ENCODE measurements around the gene TMEM200C.

TMEM200C gene

DNA sequence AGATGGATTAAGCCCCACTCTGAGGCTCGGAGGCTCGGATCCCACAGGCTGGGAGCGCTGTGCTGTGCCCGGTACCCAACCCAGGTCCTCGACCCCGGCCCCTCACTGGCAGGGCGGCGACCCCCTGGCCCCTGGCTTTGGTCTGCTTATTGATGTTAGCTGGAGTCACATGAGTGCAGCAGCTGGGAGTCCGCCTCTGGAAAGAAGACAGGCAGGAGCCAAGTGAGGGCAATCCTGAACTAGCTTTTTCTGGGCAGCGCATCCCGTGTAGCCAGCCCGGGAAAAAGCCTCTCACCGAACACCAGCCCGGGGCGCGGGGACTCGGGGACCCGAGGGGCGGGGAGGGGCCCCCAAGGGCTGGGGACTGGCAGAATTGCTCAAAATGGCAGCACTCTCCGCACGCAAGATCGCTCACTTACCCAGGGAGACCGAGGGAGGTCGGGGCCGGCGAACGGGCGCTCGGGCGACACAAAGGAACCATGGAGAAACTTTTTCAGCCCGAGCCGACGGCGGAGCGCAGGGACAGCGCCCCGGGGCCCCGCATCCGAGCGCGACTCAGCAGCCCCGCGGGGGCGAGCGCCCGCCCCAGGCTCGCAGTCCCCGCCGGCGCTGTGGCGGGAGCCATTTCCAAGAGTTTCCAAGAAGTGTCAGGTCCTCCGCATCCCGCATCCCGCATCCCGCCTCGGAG, 567 bp downstream of the TMEM200C start:
- TF ChIP-seq Cebpa-rat (IDR thresholded peaks at IDR 0.05): no peak
- H3K36me3 ChIP-seq: no peaks in the 10 kb centered on the region
- peaks cover 20 to 41% (median 35%) of the 10 kb centered on the region in 11 experiments for H3K9me3 ChIP-seq (replicated peaks in 1 of 11)
- H3K27ac ChIP-seq: no peak overlapping the region
- H3K27me3 ChIP-seq: no peaks in the 10 kb centered on the region
- no peak overlapping the region for H3K4me3 ChIP-seq
- no peaks in the 10 kb centered on the region for H4K20me1 ChIP-seq
- peaks cover 0 to 11% (median 0%) of the 10 kb centered on the region in 10 experiments; a peak in 5 of 20 replicates for H3K4me1 ChIP-seq
- no peak overlapping the region for H3K9ac ChIP-seq
- H3K4me2 ChIP-seq: no peak overlapping the region

- Histone ChIP-seq H3K4me3 (no peak overlapping the region), H3K27me3 (no peaks in the 10 kb centered on the region), H3K4me2 (no peak overlapping the region), H3K27ac (no peak overlapping the region), H3K9ac (no peak overlapping the region), H4K20me1 (no peaks in the 10 kb centered on the region), H3K9me3 (replicated peaks in 1 of 11) (peaks cover 20 to 41% (median 35%) of the 10 kb centered on the region in 11 experiments), H3K4me1 (peaks cover 0 to 11% (median 0%) of the 10 kb centered on the region in 10 experiments; a peak in 5 of 20 replicates), H3K36me3 (no peaks in the 10 kb centered on the region)
- no peak for TF ChIP-seq Cebpa-rat (IDR thresholded peaks at IDR 0.05)
These were observed 1.2 kb downstream of the TMEM200C start for GRCh38 chr18:5893956-5894610.

DNA sequence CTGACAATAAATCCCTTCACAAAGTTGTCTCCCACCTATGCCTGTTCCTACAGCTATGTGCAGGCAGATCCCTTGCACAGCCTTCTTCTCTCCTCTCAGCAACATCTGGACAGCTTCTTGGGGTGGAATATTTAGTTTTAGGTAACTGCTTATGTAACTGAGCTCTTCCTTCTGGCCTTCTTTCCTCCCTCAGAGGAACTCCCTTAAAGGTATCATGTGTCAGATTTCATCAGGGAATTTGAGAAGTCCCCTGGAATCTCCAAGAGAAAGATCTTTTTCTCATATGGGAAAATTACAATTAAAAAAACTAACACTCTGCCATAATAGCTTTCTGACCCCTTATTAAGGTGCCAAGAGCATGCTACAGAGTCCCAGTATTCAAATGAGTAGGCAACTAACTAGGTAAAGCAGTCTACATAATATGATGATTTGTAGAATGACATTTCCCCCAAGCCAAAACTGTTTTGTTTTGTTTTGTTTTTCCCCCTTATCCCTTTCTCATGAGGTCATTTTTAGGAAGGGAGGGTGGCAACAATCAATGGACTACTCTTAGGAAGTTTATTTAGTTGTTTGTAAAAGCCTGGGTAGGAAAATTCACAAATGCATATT, 2.4 kb downstream of the TMEM200C start:
- Histone ChIP-seq H3K27ac (no peak overlapping the region), H3K9ac (no peak overlapping the region), H3K36me3 (no peaks in the 10 kb centered on the region), H3K4me3 (no peak overlapping the region), H3K4me1 (peaks cover 0 to 10% (median 0%) of the 10 kb centered on the region in 10 experiments; a peak in 5 of 20 replicates), H4K20me1 (no peaks in the 10 kb centered on the region), H3K4me2 (no peak overlapping the region), H3K9me3 (replicated peaks in 1 of 11) (peaks cover 20 to 41% (median 35%) of the 10 kb centered on the region in 11 experiments), H3K27me3 (no peaks in the 10 kb centered on the region)
- TF ChIP-seq Cebpa-rat (IDR thresholded peaks at IDR 0.05): no peak

DNA sequence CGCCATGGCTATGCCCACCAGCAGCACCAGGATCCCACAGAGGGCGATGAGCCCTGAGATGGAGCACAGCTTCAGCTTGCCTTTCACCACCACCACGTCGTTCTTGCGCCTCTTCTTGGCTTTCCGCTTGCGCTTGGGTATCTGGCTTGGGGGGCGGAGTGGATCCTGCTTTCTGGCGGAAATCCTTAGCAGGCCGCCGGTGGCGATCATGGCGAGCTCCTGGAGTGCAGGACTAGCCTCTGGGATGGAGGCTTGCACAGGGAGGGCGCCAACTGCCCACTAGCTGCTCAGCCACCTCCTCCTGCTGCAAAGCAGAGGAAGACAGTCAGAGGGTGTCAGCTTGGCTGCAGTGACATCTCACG, 3.5 kb downstream of the TMEM200C start:
- Histone ChIP-seq H3K27ac (no peak overlapping the region), H3K27me3 (no peaks in the 10 kb centered on the region), H3K9ac (no peak overlapping the region), H3K9me3 (replicated peaks in 1 of 11) (peaks cover 20 to 41% (median 35%) of the 10 kb centered on the region in 11 experiments), H3K4me3 (no peak overlapping the region), H3K36me3 (no peaks in the 10 kb centered on the region), H4K20me1 (no peaks in the 10 kb centered on the region), H3K4me2 (no peak overlapping the region), H3K4me1 (no peaks in the 10 kb centered on the region)
- no peak for TF ChIP-seq Cebpa-rat (IDR thresholded peaks at IDR 0.05)

DNA sequence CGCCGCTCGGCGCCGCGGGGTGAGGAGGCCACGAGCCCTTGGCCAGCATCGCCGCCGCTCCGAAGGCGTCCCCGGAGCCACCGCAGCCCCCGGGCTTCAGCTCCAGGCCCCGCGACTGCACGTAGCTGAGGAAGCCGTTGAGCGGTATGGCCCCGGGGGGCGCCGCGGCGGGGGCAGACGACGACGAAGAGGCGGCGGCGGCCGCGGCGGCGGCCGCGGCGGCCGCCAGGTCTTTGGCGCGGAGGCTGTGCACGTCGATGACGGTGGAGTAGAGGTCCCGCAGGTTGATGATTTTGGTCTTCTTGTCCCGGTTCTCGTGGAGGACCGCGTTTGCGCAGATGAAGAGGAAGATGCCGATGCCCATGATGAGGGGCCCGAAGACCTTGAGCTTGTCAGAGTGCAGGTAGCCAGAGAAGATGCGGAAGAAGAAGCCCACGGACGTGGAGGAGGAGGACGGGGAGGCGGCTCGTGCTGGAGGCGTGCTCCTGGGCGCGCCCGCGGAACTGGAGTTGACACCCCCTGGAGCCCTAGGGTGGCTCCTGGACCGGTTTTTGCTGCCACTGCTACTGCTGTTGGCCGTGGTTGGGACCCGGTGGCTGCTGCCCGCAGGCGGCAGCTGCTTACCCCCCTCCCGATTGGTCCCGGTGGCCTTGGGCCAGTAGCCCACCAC, 4.0 kb downstream of the TMEM200C start:
- no peak overlapping the region for H3K4me3 ChIP-seq
- no peaks in the 10 kb centered on the region for H4K20me1 ChIP-seq
- no peak overlapping the region for H3K27ac ChIP-seq
- no peaks in the 10 kb centered on the region for H3K36me3 ChIP-seq
- no peaks in the 10 kb centered on the region for H3K4me1 ChIP-seq
- H3K9ac ChIP-seq: no peak overlapping the region
- TF ChIP-seq Cebpa-rat (IDR thresholded peaks at IDR 0.05): no peak
- peaks cover 20 to 41% (median 35%) of the 10 kb centered on the region in 11 experiments for H3K9me3 ChIP-seq (replicated peaks in 1 of 11)
- H3K27me3 ChIP-seq: no peaks in the 10 kb centered on the region
- H3K4me2 ChIP-seq: no peak overlapping the region

DNA sequence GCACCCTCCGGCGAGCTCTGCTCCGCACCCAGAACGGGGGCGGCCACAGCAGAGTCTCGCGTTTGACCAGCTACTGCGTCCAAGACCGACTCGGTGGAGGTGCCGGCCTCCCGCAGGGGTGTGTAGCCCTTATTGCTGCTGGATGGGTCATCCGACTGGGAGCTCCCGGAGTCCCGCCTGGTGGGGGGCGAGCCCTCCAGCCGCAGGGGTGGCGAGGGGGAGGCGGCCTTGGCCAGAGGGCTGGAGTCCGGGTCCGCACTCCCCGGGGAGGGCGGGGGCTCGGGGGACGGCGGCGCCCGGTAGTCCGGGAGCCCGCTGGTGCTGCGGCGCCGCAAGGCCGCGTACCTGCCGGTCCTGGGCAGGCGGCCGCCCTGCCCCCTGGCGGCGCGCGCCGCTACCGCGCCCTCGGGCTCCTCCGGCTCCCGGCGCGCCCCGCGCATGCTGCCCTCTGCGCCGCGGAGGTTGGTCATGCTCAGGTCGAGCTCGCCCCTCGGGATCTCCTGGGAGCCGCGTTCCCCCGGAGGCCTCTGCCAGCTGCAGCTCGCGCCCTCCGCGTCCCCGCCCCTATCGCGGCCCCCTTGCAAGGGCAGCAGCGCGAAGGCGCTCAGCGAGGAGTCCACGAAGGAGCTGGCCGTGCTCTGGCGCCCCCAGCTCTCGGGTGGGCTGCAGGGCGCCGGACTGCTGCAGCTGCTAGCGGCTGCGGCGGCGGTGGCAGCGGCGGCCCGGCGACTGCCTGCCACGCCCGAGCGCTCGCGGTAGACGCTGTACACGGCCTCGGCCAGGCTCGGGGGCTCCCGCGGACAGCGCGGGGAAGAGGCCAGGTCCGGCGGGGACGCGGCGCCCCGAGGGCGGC, 4.8 kb downstream of the TMEM200C start:
- Histone ChIP-seq H3K27ac (no peak overlapping the region), H3K27me3 (no peaks in the 10 kb centered on the region), H3K4me1 (no peaks in the 10 kb centered on the region), H3K9me3 (replicated peaks in 1 of 11) (peaks cover 20 to 34% (median 30%) of the 10 kb centered on the region in 11 experiments), H3K4me3 (no peak overlapping the region), H3K36me3 (no peaks in the 10 kb centered on the region), H3K4me2 (no peak overlapping the region), H4K20me1 (no peaks in the 10 kb centered on the region), H3K9ac (no peak overlapping the region)
- TF ChIP-seq Cebpa-rat (IDR thresholded peaks at IDR 0.05): no peak

GRCh38 chr18:5885361-5885760, 10.0 kb downstream of the TMEM200C start:
- no peak overlapping the region for H3K4me2 ChIP-seq
- no peak for TF ChIP-seq Cebpa-rat (IDR thresholded peaks at IDR 0.05)

DNA sequence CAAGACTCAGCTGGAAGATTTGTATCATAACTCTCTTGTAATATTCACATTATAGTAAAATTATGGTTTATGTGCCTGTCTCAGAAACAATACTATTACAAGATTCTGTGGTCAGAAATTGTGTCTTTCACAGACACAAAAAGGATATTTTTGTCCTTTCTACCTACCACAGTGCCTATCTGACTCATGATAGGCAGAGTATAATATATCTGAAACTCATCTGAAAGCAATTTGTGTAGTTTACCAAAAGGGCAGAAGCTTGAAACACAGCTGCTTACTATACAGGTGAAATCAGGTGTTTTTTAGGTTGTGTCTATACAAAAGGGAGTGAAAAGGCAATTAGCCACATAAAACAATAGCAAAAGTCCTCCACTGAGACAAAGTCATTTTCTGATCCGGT, 10.9 kb downstream of the TMEM200C start:
- TF ChIP-seq Cebpa-rat (IDR thresholded peaks at IDR 0.05): no peak
- H3K4me1 ChIP-seq: no peaks in the 10 kb centered on the region

More at GRCh38 chr18:5885361-5885760, 10.0 kb downstream of the TMEM200C start:
- Histone ChIP-seq H3K27ac (no peak overlapping the region), H3K4me3 (no peak overlapping the region), H3K27me3 (no peaks in the 10 kb centered on the region), H3K9ac (no peak overlapping the region), H4K20me1 (no peaks in the 10 kb centered on the region), H3K36me3 (no peaks in the 10 kb centered on the region), H3K9me3 (replicated peaks in 1 of 11) (peaks cover 0 to 5% (median 3%) of the 10 kb centered on the region in 11 experiments; a peak in 10 of 22 replicates), H3K4me1 (no peaks in the 10 kb centered on the region)

More for the DNA sequence above, 10.9 kb downstream of the TMEM200C start:
- H3K27me3 ChIP-seq: no peaks in the 10 kb centered on the region
- no peak overlapping the region for H3K4me3 ChIP-seq
- no peak overlapping the region for H3K4me2 ChIP-seq
- H3K9me3 ChIP-seq (replicated peaks in 1 of 11): no peaks in the 10 kb centered on the region
- H4K20me1 ChIP-seq: no peaks in the 10 kb centered on the region
- H3K36me3 ChIP-seq: no peaks in the 10 kb centered on the region
- no peak overlapping the region for H3K9ac ChIP-seq
- H3K27ac ChIP-seq: no peak overlapping the region
